Karpas-422 (cell line): ENCODE measurements around the gene ITGB7. TPM values are rescaled to one million over a fixed set of nuclear protein-coding genes. Genes with fewer than 3 reads are reported as not detected.

Experiments
- DNase-seq: peaks from one replicate; pipeline ENCODE4 v3.0.0-alpha.2; 2015
- H2AFZ ChIP-seq: fragments of 200-600 bp; sonication (generic); 2 replicates; pipeline ENCODE4 v1.6.1; 2014; ENCODE audit warnings: antibody characterized with exemption, low read length, mixed read lengths
- H3K27ac ChIP-seq: fragments of 200-600 bp; sonication (generic); 2 replicates; pipeline ENCODE4 v1.5.1; 2014; ENCODE audit warnings: mild to moderate bottlenecking, low read length, moderate library complexity
- H3K27me3 ChIP-seq: fragments of 200-600 bp; sonication (generic); 2 replicates; pipeline ENCODE4 v1.6.1; 2014; ENCODE audit warnings: low read length, mixed read lengths
- H3K36me3 ChIP-seq: fragments of 200-600 bp; sonication (generic); 2 replicates; pipeline ENCODE4 v1.6.1; 2014; ENCODE audit warnings: low read length, mixed read lengths; ENCODE audit not compliant: insufficient read depth
- H3K4me1 ChIP-seq: fragments of 200-600 bp; sonication (generic); 2 replicates; pipeline ENCODE4 v1.6.1; 2014; ENCODE audit warnings: mild to moderate bottlenecking, low read length, mixed read lengths
- H3K4me2 ChIP-seq: fragments of 200-600 bp; sonication (generic); 2 replicates; pipeline ENCODE4 v1.6.1; 2014; ENCODE audit warnings: low read length, low read depth, mild to moderate bottlenecking; ENCODE audit not compliant: poor library complexity, severe bottlenecking
- H3K4me3 ChIP-seq: fragments of 200-600 bp; sonication (generic); 2 replicates; pipeline ENCODE4 v1.5.1; 2014; ENCODE audit warnings: mild to moderate bottlenecking, antibody characterized with exemption, low read length, mixed read lengths
- H3K79me2 ChIP-seq: fragments of 200-600 bp; sonication (generic); 2 replicates; pipeline ENCODE4 v1.6.1; 2014; ENCODE audit warnings: mild to moderate bottlenecking, low read length, mixed read lengths
- H3K9ac ChIP-seq: fragments of 200-600 bp; sonication (generic); 2 replicates; pipeline ENCODE4 v1.6.0; 2014; ENCODE audit warnings: low read length
- H3K9me2 ChIP-seq: fragments of 200-600 bp; sonication (generic), shearing (Covaris generic); replicated peaks from 2 replicates; pipeline ENCODE4 v1.6.0; 2014; ENCODE audit warnings: mild to moderate bottlenecking, low read length, moderate library complexity; ENCODE audit not compliant: insufficient read depth
- H3K9me3 ChIP-seq: fragments of 300-700, 200-600 bp; sonication (generic); 2 replicates; pipeline ENCODE4 v1.6.1; 2014; ENCODE audit warnings: low read length, mixed read lengths
- H4K20me1 ChIP-seq: fragments of 200-600 bp; sonication (generic); 2 replicates; pipeline ENCODE4 v1.6.1; 2014; ENCODE audit warnings: mild to moderate bottlenecking, antibody characterized with exemption, low read length, low read depth; ENCODE audit not compliant: insufficient read depth
- total RNA-seq: library from RNA; depleted of rRNA; stranded (reverse); fragments of >200 nt; shearing (Covaris generic); gene quantifications from 2 replicates; pipeline ENCODE4 v1.2.3, GENCODE V29; 2014; ENCODE audit warnings: low replicate concordance

ITGB7 gene
- total RNA-seq, 1 experiment from 2014 or later: 124 TPM

- Histone ChIP-seq H3K9me3 (no peaks in the 10 kb centered on the region), H3K4me3 (no peak overlapping the region), H3K27ac (no peak overlapping the region), H3K9me2 (no peaks in the 10 kb centered on the region), H3K4me2 (peak overlapping the region; percentile 32), H3K36me3 (no peaks in the 10 kb centered on the region), H2AFZ (peak overlapping the region; percentile 84), H3K79me2 (no peaks in the 10 kb centered on the region), H4K20me1 (no peaks in the 10 kb centered on the region), H3K27me3 (no peaks in the 10 kb centered on the region), H3K4me1 (peaks cover 6% of the 10 kb centered on the region), H3K9ac (peak overlapping the region; percentile 42)
- peak; percentile 95 for DNase-seq
These were observed 47.7 kb downstream of the ITGB7 start for GRCh38 chr12:53159195-53159839.

GRCh38 chr12:53152390-53152789, 54.7 kb downstream of the ITGB7 start:
- Histone ChIP-seq H3K79me2 (no peaks in the 10 kb centered on the region), H3K27me3 (no peaks in the 10 kb centered on the region), H3K4me2 (no peak overlapping the region), H3K9ac (no peak overlapping the region), H3K4me3 (no peak overlapping the region), H3K4me1 (no peaks in the 10 kb centered on the region), H4K20me1 (no peaks in the 10 kb centered on the region), H2AFZ (no peak overlapping the region), H3K9me3 (no peaks in the 10 kb centered on the region), H3K9me2 (no peaks in the 10 kb centered on the region), H3K36me3 (no peaks in the 10 kb centered on the region), H3K27ac (no peak overlapping the region)
- DNase-seq: no peak

- no peaks in the 10 kb centered on the region for H3K27me3 ChIP-seq
- H2AFZ ChIP-seq: no peak overlapping the region
- H3K9me2 ChIP-seq: no peaks in the 10 kb centered on the region
- H3K27ac ChIP-seq: no peak overlapping the region
- H4K20me1 ChIP-seq: no peaks in the 10 kb centered on the region
- H3K4me1 ChIP-seq: no peaks in the 10 kb centered on the region
- H3K79me2 ChIP-seq: no peaks in the 10 kb centered on the region
- no peaks in the 10 kb centered on the region for H3K36me3 ChIP-seq
- H3K9ac ChIP-seq: no peak overlapping the region
- no peak overlapping the region for H3K4me3 ChIP-seq
- no peak for DNase-seq
- H3K4me2 ChIP-seq: no peak overlapping the region
- no peaks in the 10 kb centered on the region for H3K9me3 ChIP-seq
These were observed 56.0 kb downstream of the ITGB7 start for GRCh38 chr12:53151039-53151438.

GRCh38 chr12:53147653-53148052, 59.4 kb downstream of the ITGB7 start:
- no peak for DNase-seq
- no peak overlapping the region for H3K9ac ChIP-seq
- no peaks in the 10 kb centered on the region for H3K9me2 ChIP-seq
- H3K4me1 ChIP-seq: no peaks in the 10 kb centered on the region
- no peaks in the 10 kb centered on the region for H4K20me1 ChIP-seq
- H3K4me3 ChIP-seq: no peak overlapping the region
- H3K79me2 ChIP-seq: no peaks in the 10 kb centered on the region
- no peak overlapping the region for H3K27ac ChIP-seq
- no peaks in the 10 kb centered on the region for H3K9me3 ChIP-seq
- no peak overlapping the region for H3K4me2 ChIP-seq
- no peaks in the 10 kb centered on the region for H3K27me3 ChIP-seq
- H3K36me3 ChIP-seq: no peaks in the 10 kb centered on the region
- no peak overlapping the region for H2AFZ ChIP-seq

- no peak for DNase-seq
- H3K4me2 ChIP-seq: no peak overlapping the region
- no peaks in the 10 kb centered on the region for H3K9me2 ChIP-seq
- no peaks in the 10 kb centered on the region for H4K20me1 ChIP-seq
- no peaks in the 10 kb centered on the region for H3K27me3 ChIP-seq
- H3K79me2 ChIP-seq: no peaks in the 10 kb centered on the region
- H3K4me3 ChIP-seq: no peak overlapping the region
- no peak overlapping the region for H3K9ac ChIP-seq
- no peaks in the 10 kb centered on the region for H3K4me1 ChIP-seq
- H2AFZ ChIP-seq: no peak overlapping the region
- H3K36me3 ChIP-seq: no peaks in the 10 kb centered on the region
- H3K27ac ChIP-seq: no peak overlapping the region
- H3K9me3 ChIP-seq: no peaks in the 10 kb centered on the region
These were observed 59.9 kb downstream of the ITGB7 start for GRCh38 chr12:53147181-53147580.

- no peak overlapping the region for H3K27ac ChIP-seq
- H3K9me2 ChIP-seq: no peaks in the 10 kb centered on the region
- H3K4me2 ChIP-seq: no peak overlapping the region
- H3K27me3 ChIP-seq: no peaks in the 10 kb centered on the region
- H3K36me3 ChIP-seq: no peaks in the 10 kb centered on the region
- no peaks in the 10 kb centered on the region for H3K4me1 ChIP-seq
- no peak overlapping the region for H3K4me3 ChIP-seq
- no peaks in the 10 kb centered on the region for H3K9me3 ChIP-seq
- DNase-seq: no peak
- H3K9ac ChIP-seq: no peak overlapping the region
- H3K79me2 ChIP-seq: no peaks in the 10 kb centered on the region
- H4K20me1 ChIP-seq: no peaks in the 10 kb centered on the region
- H2AFZ ChIP-seq: no peak overlapping the region
These were observed 61.4 kb downstream of the ITGB7 start for GRCh38 chr12:53145383-53146260.

- H2AFZ ChIP-seq: no peak overlapping the region
- DNase-seq: no peak
- no peaks in the 10 kb centered on the region for H4K20me1 ChIP-seq
- H3K4me3 ChIP-seq: no peak overlapping the region
- H3K4me1 ChIP-seq: no peaks in the 10 kb centered on the region
- no peaks in the 10 kb centered on the region for H3K9me2 ChIP-seq
- no peaks in the 10 kb centered on the region for H3K79me2 ChIP-seq
- peaks cover 3% of the 10 kb centered on the region; the same call in 1 of the 2 replicates for H3K9me3 ChIP-seq
- no peak overlapping the region for H3K27ac ChIP-seq
- H3K9ac ChIP-seq: no peak overlapping the region
- no peaks in the 10 kb centered on the region for H3K36me3 ChIP-seq
- H3K27me3 ChIP-seq: peaks cover 3% of the 10 kb centered on the region; the same call in 1 of the 2 replicates
- H3K4me2 ChIP-seq: no peak overlapping the region
These were observed 63.7 kb downstream of the ITGB7 start for GRCh38 chr12:53143355-53143754.
